Activated T-cell treated with anti-CD3 and anti-CD28 coated beads for 24 hours (primary cell): ENCODE measurements around the gene ATPAF2.

Experiments
- DNase-seq: peaks from one replicate; pipeline ENCODE4 v3.0.0-alpha.2; 2020; ENCODE audit warnings: low read depth

The ATPAF2 gene

DNA sequence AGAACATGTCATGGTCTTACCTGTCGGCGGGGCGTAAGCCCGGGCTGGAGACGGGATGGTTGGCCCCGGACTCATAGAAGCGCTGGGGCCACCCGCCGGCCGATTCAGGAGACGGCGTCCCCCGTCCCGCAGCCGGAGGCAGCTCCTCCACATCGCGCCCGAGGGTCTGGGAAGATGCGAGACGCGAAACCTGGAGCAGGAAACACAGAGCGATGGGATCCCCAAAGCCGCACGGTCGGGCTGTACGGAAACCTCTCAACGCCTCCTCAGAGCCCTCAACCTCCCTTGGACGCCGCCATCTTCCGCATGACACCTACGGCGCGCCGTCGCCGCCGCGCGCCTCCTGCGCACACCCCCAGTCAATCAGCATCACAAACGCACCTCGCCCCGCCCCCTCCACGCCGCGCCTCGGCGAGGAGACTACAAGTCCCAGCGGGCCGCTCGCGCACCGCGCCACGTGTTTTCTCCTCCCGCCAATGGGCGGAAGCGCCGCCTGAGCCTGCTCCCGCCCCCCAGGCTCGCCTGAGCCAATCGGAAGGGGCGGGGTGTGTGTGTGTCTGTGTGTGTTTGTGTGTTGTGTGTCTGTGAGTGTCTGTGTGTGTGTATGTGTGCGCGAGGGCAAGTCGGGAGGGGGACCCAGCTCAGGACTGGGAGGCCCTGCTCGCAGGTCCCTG, at the start of gene ATPAF2, which contains the start of gene GID4:
Gene ATPAF2 (minus strand): TSS at position 308 of the 674 bp plus-strand sequence. CDS start 155 bp downstream, at position 153.
Gene GID4 (plus strand): TSS at position 548 of the 674 bp plus-strand sequence. CDS start 57 bp downstream, at position 605.
- peak; percentile 99 for DNase-seq

DNA sequence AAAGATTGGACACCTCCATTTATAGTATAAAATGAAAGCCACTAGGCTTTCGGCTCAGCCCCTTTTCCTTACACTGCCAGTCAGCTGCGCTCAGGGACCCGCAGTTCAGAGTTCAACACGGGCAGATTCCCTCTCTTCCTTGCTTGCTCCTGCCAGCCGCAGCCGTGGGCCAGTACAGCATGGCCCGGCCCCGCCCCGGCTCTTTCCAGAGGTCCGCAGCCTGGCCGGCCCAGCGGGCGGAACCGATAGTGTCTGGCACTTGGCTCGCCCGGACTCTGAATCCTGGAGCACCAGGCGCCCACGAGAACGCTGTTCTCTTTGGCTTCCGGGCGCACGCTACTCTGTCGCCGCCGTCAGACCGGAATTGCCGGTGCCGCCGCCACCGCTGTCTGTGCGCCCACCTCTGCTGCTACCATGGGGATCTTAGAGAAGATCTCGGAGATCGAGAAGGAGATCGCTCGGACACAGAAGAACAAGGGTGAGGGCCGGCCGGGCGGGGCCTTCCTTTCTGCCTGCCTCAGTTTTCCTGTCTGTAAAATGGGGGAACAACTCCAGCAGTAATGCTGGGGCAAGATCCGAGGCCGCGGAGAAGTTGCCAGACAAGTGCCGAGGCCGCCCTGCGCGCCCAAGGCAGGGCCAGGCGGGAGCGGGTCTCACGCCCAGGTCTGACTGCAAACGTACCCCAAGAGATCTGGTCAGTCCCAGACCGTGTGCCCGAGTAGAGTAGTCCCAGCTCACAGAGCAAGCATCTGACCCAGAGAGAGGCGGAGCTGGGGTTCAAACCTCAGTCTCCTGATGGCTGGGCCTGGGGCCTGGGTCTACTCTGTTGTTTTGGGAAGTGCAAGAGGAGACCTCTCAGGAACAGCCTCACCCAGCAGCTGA, 48.9 kb upstream of the ATPAF2 start, which contains the start of gene DRG2:
Gene DRG2 (plus strand): TSS at position 339 of the 882 bp plus-strand sequence. CDS start 76 bp downstream, at position 415.
- DNase-seq, result peak; percentile 89

DNA sequence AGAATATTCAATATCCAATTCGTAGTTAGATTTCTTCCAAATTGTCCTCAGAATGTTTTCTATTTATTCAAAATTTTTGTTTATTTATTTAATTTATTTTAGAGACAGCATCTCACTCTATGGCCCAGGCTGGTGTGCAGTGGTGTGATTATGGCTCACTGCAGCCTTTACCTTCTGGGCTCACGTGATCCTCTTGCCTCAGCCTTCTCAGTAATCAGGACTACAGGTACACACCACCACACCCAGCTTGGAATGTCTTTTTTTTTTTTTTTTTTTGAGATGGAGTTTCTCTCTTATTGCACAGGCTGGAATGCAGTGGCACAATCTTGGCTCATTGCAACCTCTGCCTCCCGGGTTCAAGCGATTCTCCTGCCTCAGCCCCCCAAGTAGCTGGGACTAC, 45.3 kb upstream of the ATPAF2 start:
- DNase-seq, result no peak

DNA sequence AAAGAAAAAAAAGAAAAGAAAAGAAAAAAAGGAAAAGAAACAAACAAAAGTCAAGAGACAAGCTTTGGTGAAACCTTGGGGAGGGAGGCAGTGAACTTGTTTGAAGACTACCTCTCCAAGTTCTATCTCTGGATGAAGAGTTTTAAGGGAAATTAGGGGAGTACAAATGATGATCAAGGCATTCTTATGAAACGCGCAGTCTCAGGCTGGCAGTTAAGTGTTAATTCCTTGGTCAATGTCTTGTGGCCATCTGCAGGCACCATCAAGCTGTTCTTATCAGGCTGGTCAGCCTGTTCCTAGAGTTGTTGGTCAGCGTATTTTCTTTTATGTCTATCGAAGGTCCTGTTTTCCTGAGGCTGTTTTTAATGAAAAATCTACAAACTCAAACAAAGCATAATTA, 40.6 kb upstream of the ATPAF2 start:
- no peak for DNase-seq

DNA sequence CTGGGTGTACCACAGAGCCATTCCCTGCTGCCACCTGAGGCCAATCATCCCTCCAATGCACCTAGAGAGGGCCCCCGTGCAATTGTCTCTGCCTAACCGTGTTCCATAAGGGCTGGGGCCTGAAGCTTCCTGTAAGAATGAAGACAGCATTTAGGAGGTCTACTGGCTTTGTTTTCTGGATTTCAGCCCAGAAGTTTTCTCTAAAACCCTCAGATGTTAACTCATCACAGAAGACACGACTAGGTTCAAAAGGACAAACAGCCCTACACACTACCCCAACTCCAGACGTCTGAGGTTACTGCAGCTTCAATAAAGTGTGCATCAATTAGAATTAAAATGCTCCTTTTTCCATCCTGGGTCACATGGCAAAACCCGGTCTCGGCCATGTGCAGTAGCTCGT, 38.0 kb upstream of the ATPAF2 start:
- DNase-seq, result no peak

DNA sequence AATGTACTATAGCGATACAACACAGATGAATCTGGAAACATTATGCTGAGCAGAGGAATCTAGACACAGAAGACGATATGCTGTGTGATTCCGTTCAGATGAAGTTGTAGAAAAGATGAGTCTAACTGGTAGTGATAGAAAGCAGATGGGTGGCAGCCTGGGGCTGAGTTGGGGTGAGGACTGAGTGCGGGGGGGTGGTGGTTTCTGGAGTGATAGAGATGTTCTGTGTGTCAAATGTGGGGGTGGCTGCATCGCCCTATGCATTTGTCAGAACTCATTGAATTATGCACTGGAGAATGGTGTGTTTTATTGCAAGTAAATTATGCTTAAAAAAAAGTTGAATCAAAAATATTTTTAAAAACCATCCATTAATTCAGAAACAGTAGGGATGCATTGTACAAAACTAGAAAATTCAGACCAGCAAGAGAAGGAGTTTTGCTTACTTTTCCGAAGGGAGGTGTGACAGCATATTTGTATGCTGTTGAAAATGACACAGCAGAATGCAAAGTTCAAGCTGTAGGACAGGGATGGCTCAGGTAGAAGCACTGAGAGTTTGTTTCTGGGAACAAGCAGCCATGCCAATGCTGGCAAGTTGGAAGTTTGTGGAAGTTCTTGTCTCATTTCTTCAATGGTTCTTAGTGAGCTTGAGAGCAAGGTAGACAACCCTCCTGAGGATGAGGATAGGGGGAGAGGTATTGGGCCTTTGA, 35.8 kb upstream of the ATPAF2 start:
- DNase-seq, result no peak

DNA sequence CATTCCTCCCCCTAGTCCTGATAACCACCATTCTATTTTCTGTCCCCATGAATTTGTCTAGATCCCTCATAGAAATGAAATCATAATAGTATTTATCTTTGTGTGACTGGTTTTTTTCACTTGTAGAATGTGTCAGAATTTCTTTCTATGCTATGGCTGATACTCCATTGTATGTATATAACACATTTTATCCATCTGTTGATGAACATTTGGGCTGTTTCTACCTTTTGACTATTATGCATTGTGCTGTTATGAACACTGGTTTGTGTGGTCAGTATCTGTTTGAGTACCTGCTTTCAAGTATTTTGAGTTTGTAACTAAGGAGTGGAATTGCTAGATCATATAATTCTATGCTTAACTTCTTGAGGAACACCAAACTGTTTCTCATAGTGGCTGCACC, 32.8 kb upstream of the ATPAF2 start:
- DNase-seq, result no peak

DNA sequence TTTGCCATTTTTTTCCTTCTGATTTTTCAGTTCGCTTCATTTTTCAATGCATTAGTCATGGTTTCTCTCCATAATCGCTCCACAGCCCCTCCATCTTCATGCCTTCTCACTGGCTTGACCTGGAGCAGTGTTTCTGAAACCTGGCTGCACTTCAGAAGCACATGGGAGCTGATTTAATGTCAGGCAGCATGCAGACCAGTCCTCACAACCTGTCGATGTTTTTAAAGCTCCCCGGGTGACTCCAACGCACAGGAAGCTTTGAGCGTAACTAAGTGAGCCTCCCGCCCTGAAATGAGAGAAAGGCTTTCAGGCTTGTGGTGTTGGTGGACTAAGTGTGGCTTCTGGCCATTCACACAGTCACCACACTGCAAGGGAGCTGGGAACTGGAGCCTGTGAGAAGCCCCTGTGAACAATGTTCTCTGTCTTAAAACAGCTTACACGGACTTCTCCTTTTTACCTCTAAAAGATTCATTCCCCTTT, 31.9 kb upstream of the ATPAF2 start:
- no peak for DNase-seq

DNA sequence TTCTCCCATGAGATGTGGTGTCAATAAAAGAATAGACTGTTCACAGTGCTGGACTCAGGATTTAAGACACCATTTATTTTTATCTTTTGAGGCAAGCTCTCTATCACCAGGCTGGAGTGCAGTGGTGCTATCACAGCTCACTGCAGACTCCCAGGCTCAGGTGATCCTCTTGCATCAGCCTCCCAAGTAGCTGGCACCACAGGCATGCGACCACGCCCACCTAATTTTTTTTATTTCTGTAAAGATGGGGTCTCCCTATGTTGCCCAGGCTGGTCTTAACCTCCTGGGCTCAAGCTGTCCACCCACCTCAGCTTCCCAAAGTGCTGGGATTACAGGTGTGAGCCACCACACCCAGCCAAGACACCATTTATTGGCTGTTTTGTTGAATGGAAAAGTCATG, 30.1 kb upstream of the ATPAF2 start:
- no peak for DNase-seq

DNA sequence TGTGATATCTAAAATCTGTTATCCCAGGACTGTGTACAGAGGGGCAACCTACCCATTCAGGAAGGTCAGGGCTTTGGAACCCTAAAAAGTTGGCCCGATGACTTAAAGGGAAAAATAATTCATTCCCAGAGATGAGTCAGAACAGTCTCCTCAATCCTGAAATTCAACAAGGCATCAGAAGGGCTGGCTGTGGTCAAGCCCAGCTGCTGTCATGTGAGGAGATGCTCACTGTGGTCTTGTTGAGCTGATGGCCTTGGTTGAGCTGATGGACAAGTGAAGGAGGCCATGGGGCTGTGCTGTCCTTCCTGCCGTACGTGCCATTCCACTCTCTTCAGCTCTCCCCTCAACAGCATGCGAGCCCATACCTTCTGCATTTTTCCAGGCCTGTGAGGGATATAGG, 27.9 kb upstream of the ATPAF2 start:
- no peak for DNase-seq

DNA sequence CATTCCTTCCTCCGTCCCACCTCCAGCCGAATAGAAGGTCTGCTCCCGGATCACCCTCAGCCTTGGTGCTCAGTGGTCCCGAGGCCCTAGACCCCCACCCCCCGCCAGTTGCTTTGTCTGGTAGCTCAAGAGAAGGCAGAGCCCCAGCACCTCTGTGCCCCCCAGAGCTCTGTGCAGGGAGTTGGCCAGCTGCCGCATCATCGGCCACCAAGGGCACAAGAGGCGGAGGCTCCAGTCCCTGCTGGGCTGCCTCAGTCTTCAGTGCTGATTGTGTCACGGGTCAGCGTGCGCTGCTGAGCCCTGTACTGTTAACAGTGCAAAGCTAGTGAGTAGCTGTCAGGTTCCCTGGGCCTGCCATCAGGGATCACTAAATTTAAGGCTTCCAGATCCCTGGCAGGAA, 26.6 kb upstream of the ATPAF2 start:
- no peak for DNase-seq

DNA sequence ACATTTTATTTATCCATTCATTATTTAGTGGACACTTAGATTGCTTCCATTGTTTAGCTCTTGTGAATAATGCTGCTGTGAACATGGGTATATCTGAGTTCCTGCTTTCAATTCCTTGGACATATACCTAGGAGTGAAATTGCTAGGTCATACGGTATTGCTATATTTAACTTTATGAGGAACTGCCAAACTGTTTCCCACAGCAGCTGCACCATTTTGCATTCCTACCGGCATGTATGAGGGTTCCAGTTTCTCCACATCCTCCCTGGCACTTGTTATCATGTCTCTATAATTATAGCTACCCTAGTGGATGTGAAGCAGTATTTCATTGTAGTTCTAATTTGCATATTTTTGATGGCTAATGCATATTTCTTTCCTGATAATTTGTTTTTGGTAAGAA, 25.1 kb upstream of the ATPAF2 start:
- DNase-seq, result no peak

DNA sequence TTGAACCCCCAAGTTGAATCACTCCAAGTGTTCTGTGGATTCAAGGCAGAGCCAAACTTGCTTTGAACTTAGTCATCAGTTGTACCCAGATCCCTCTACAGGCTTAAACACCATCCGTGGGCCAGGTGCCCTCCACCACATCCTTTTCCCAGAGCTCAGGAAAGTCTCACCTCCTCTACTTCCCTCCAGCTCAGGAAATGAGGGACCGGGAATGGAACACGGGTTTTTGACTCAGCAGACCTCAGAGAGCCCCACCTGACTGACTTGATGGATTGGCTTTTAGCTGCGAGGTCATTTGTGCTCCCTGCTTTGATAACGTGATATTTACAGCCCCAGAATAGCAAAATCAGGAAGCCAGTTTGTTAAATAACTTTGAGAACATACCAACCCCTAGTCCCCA, 20.3 kb upstream of the ATPAF2 start:
- DNase-seq, result no peak

DNA sequence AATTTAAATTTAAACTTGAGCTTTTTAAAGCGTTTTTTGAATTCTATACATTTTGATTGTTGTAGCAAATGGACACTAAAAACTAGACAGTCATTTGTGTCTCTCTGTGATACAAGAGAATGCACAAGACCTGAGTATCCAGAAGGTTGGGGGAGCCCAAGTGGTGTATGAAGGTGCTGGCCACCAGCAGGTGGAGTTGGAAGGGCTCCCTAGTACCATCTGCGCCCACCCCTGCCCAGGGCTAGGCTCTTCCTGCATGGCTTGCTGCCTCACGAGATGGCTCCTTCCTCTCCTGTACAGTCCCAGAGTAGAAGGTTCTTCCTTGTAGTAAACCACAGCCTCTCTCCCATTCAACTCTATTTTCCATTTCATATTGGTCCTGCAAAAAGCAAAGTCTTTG, 17.2 kb upstream of the ATPAF2 start:
- DNase-seq, result no peak

DNA sequence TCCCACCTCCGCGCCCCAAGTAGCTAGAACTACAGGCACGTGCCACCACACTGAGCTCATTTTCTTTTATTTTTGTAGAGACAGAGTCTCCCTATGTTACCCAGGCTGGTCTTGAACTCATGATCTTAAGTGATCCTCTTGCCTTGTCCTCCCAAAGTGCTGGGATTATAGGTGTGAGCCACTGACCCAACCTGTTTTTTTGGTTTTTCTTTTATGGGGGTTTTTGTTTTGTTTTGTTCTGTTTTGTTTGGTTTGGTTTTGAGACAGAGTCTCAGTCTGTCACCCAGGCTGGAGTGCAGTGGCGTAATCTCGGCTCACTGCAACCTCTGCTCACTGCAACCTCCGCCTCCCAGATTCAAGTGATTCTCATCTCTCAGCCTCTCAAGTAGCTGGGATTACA, 16.6 kb upstream of the ATPAF2 start:
- DNase-seq, result no peak

DNA sequence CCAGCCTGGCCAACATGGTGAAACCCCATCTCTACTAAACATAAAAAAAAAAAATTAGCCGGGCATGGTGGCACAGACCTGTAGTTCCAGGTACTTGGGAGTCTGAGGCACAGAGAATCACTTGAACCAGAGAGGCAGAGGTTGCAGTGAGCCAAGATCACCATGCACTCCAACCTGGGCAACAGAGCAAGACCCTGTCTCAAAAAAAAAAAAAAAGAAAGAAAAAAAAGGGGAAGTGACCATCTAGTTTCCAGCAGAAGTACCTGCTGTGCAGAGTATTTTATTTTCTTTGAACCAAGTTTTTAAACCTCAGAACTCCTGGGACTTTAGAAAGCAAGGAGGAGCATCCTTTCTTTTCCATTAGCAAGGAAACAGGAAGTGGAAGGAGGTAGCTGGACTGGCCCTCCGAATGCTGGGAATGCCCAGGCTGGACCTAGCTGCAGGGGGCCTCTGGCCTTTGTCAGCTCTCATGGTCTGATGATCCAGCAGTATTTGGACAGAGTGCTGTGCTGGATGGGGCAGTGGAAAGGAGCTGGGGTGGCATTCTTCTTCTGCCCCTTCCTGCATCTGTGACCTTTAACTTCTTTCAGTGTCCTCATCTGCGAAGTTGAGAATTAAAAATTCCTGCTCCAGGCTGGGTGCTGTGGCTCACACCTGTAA, 6.9 kb upstream of the ATPAF2 start:
- DNase-seq, result no peak

DNA sequence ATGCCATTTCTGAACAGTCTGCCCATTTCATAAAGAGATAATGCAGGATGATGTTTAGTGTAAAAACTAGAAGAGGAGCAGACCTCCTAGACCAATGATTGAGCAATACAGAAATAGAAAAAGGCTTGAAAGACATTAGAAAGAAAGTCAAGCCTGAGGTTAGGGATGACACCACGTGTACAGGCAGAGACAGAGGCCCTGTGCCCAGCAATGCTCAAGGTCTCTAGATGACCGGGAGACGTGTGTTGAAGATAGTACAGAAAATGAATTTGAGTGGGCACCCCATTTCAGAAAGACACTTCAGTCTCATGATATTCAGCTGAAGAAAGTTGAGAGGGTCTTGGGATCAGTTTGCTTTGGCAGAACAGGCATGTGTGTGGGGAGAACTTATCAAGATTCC, 5.6 kb upstream of the ATPAF2 start:
- no peak for DNase-seq

DNA sequence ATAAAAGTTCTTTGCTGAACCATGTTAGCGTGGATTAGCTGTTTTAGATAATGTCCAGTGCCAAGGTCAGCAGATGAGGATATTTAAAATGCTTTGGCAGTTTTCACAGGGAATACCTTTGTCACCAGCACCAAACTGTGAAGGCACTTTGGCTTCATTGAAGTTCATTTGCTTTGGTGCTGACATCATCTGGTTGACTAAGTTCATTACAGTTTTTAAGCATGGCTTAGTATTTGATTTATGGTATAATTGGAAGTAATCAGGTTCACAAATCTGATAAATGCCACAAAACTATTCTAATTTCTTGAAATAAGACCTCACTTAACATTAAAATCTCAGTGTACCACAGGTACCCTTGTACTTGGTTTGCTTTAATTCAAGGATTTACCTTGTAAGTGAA, 4.5 kb upstream of the ATPAF2 start:
- no peak for DNase-seq

DNA sequence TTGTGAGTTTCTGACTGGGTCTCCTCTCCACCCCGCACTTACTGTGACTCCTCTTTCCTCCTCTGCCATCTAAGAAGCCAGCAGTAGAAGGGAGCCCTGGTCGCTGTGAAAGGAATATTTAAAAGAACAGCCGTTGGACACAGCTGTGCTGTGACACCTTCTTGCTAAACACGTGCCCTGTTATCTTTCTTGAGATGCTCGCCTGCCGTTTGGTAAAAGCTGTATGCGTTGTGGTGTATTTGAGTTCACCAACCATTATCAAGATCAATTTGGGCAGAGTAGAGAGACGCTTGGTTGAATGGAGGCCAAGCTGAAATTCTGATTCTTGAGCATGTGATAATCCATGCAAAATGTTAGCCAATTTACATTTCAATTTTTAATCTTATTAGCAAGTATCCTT, 4.0 kb upstream of the ATPAF2 start:
- no peak for DNase-seq

DNA sequence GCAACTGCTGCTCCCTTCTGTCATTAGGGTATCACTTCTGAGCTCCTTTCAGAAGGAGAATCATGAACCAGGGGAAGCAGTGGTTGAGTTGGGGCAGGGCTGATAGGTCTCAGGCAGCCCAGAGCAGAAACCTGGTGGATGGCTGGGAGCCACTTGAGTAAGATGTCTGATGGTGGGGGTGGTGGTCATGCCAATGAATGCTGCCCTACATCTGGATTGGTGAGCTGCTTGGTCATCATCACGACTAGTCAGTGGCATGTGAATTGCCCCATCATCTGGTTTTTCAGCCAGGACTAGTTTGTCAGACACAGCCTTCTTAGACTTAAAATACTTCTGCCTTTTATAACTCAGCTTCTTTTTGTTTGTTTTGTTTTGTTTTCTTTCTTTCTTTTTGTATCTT, 2.8 kb upstream of the ATPAF2 start:
- no peak for DNase-seq

DNA sequence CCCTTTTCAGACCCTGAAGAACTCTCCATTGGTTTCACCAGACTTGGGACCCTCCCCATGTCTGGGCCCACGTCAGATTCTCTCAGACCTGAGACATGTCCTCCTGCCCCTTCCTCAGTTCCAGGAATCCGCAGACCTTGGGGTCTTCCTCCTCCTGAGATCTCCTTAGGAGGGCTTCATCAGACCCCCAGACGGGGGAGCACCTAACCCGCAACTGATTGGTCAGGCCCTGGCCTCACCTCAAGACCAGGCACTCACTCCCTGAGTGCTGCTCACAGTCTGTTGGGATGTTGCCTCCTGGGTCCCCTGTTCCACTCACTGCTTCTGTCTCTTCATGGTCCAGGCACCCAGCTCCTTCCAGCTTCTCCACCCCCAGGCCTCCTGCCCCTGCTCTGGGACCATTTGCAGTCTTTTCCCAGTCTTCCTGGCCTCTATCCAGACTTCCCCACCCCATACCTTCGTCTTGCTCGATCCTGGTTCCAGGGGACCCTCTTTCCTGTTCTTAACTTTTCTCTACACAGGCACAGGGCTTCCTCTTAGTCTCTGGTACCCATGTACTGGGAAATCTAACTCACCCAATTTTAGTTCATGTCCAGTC, 1.4 kb upstream of the ATPAF2 start:
- no peak for DNase-seq
